ENCODE measurements around the gene TRPM6.
"Not testable (repeated sequence)": the region's sequence is repeated elsewhere in the genome, so short reads cannot be mapped to it uniquely, and the experiment has no call there.

The TRPM6 gene

DNA sequence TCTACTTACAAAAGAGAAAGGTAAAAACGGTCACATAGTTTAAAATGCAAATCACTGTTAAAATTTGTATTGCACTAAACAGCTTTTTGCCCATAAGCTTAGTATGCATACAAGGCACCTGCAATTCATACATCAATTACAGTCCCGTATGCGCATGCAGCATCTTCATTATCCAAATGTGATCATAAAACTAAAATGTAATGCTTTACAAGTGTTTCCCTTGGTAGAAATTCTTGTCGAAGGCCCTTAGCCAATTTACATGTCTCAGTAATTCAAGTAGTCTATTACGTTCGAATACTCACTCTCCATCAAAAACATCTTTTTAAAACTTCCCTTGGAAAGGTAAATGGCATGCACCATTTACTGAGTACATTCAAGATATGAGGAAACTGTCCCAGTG, 32.6 kb downstream of the TRPM6 start:
- DNase-seq, result no peak

DNA sequence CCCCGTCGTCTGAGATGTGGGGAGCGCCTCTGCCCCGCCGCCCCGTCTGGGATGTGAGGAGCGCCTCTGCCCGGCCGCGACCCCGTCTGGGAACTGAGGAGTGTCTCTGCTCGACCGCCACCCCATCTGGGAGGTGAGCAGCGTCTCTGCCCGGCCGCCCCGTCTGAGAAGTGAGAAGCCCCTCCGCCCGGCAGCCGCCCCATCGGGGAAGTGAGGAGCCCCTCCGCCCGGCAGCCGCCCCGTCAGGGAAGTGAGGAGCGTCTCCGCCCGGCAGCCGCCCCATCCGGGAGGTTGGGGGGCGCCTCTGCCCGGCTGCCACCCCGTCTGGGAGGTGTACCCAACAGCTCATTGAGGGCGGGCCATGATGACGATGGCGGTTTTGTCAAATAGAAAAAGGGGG, 34.7 kb downstream of the TRPM6 start:
- not testable (repeated sequence) for DNase-seq

DNA sequence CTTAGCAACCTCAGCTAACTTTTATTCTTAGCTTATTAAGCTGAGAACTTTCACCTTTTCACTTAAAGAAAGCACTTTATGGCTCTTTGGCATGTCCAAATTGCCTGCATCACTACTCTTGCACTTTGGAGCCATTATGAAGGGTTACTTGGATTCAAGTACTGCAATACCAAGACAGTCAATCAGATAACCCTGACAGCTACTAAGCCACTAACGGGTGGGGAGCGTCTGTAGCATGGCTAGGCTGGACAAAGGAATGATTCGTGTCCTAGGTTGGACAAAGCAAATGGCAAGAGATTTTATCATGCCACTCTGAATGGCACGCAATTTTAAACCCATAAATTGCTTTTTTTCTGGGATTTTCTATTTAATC, 39.6 kb downstream of the TRPM6 start:
- DNase-seq, result no peak

DNA sequence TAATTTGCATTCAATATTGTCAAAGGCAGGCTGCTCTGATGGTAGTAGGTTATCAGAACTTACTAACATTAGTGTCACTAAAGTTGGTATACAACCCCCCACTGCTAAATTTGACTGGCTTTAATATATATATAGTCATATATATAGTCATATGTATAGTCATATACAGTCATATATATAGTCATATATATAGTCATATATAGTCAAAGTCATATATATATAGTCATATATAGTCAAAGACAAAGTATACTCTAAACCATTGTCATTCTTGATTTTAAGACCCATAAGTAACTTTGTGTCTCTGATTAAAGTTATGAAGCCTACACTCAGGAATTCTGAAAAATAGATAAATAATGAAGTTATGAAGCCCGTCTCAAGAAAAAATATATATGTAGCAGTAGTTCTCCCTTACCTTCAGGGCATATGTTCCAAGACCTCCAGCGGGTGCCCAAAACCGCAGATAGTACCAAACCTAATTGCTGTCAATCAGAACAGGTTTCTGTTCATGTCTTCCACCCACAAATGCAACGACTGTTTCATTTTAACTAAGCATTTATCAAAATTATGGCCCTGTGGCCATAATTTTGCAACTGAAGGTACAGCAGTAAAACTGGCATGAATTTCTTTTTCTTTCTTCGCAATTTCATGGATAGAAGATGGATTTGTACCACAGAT, 40.1 kb downstream of the TRPM6 start:
- DNase-seq, result no peak

DNA sequence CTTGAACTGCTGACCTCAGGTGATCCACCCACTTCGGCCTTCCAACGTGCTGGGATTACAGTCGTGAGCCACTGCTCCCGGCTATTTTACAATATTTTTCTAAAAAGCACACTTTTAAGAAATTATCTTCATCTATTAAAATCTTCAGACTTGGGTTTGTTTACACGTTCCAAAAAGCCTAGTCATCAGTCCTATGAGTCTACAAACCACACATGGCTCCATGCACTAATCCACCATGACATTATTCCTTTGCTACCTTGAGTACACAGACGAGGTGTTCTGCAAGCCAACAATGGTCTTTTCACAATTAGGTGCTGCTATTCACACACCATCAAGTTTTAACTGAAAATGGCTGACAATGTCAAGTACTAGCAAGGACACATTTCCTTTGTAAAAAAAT, 41.0 kb downstream of the TRPM6 start:
- no peak for DNase-seq

DNA sequence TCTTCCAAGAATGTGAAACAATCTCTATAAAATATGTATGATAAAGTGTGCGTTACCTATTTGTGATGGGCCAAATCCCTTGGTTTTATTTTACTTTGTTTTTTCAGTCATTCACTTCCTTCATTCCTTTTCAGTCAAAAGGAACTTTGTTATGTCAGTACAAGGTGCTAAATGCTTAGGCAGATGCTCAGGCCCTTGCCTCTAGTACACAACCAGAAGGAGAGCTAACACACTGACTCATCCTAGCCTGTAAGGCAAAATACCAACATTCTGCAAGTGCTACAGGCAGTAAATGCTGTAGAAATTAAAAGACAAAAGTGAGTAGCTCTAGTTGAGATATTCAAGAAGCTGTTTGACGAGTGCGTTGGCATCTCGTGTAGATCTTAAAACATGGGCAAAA, 49.4 kb downstream of the TRPM6 start:
- DNase-seq, result no peak

DNA sequence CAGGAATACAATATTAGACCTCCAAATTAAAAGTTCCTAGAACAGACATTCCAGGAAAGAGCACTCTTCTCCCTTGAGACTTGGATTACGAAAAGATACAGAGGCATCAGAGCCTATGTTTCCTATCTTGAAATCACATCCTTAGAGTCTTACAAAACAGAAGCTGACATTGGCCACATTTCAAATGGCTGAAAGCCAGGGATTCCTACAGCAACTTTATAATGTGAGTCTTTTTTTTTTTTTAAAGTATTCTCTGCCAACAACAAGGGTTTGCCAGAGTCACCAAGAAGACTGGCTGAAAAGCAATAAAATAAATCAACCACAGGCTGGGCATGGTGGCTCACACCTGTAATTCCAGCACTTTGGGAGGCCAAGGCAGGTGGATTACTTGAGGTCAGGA, 63.1 kb downstream of the TRPM6 start:
- DNase-seq, result no peak

DNA sequence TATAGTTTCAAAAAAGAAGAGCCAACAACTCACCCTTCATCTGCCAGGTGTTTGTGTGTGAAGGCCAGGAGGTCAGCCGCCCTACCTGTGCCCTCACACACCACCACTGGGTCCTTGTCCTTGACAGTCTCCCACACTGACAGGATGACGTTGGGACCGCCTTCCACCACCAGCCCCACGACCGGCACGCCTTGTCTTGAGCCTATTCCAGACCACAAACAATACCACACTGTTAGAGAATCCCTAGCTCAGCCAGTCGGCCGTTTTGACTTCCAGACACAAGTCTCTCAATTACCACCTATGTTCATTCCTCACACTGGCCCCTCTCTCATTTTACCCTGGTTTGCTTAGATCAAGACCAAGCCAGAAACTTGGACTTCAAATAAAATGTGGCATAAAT, 66.1 kb downstream of the TRPM6 start:
- DNase-seq, result no peak

DNA sequence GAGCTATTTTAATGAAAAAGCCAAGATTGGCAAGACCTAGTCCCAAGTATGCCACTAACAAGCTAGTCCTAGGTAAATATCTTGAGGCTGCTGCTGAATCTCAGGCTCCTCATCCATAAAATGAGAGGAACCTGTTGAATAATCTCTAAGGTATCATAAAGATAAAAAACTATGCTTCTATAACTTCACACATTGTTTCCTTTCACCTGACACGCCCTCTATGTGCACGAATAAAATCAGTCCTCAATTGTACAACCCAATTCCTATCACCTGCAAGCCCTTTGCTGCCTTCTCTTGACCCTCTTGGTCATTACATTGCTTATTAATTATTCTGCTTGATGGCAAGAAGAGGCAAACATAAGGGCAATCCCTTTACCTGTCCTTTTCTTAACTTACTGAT, 69.9 kb downstream of the TRPM6 start:
- DNase-seq, result no peak

DNA sequence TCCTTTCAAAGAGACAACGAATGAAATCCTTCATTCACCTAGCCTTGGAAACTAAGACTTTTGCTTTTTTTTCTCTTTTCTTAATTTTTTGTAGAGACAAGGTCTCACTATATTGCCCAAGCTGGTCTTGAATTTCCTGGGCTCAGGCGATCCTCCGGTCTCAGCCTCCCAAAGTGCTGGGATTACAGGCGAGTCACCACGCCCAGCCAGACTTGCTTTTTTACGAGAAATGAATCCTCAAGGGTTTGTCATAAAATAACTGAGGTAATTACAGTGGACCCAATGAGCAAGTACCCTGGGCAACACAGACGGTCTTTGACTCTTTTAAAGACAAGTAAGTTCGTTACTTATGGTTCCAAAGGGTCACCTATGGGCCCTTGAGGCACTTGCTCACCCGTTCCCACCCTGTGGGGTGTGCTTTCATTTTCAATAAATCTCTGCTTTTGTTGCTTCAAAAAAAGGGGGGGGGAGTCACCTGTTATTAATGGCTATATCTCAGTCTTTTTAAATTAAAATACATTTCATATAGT, 70.4 kb downstream of the TRPM6 start:
- no peak for DNase-seq

DNA sequence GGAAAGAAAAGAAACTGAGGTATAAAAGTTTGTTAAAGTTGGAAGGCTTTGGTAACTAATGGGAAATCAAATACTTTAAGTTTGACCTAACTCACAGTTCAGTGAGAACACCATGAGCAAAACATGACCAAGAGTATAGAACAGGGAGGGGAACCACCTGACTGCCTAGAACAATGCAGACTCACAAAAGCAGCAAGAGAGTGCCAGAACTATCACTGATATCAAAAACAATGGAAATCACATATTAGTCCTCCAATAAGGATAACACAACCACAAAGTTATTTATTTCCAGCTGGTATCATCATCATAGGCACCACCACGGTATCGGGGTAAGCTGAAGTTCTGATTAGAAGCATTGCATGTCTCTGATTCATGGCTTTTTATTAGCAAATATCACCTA, 77.5 kb downstream of the TRPM6 start:
- DNase-seq, result no peak

DNA sequence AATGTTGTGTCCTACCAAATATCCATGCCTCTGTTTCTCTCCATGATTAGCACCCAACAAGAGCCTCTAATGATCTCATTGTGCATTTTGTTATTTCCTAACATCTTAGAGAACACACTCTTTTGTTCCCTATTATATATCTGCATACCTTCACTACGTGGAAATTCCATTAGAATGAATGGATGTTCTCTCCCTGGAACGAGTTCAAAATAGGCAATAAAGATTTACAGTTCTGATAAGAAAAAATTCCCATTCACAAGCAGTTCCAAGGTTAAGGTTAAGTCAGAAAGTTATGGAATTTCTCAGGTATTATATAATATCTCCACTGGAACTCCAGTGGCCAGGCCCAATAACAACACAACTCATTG, 83.7 kb downstream of the TRPM6 start:
- no peak for DNase-seq

DNA sequence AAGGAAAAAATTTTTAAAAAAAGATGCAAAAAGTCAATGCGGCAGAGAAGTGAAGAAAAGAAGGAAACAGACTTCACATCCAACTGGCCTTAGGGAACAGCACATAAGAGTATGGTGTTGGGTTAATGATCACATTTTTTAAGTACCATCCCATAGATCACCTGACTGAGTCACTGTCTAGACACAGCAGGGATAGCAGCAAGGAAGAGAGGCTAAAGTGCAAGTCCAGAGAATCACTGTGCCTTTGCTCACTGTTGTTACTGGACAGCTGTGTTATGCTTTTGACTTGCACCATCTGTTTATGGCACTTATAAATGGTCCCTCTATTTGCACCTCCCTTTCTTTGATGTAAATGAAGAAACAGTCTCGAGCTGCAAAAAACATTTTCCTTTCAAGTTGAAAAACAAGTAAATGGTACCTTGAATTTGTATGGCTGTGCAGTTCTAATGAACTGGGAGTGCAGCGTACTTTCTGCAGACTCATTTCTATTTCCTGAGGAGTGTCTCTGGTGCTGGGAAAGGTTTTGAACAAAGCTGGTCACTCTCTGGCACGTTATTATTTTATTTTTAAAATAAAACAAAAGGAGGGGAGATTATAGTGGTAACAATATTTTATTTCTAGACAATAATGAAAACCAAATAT, 84.2 kb downstream of the TRPM6 start:
- DNase-seq, result no peak

DNA sequence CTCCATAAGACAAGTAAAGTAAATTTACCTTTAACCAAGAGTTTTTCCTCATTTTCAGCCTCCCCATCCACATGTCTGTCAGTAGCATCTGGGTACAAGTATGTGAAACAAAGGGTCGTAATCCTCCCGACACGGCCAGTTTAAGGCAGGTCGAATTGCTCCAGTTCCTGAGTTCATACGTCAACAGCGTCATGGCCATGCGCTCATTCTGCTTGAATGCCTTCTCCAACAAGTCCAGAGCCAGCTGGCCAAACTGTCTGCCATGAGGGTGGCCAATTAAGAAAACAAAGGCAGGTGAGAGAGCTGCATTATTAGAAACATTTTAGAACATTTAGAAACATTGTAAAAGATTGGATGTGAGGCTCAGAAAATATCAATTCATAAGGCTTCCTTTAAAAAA, 87.5 kb downstream of the TRPM6 start:
- no peak for DNase-seq

DNA sequence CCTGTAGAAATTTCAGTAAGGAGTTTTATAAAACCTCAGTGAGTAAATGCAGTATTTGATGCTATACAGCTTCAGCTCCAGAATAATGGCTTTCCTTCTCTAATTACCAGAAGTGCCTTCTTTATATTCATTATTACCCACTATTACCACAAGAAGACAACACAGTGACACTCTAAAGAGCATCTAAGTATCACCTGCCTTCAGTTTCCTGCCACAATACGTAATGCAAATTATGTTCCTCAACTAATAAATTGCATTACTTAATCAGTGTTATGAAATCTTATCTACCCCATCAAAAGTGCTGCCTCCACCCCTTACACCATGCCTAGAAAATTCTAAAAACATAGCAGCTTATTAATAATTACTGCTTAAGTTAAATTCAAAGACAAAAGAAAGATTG, 91.9 kb downstream of the TRPM6 start:
- DNase-seq, result no peak

DNA sequence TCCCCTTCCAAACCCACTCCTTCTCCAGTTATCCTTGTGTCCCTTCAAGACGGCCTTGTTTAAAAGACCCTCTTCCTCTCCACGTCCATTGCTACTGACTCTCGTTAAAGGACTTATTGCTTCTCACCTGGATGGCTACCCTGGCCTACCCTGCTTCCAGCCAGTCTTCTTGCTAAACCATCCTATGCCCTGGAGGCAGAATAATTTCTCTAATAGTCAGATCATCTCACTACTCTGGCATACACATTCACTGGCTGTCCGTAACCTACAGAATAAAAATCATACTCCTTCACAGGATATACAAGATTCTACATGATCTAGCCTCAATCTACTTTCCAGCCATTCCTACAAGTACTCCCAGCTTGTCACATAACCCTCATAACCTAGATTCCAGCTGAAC, 92.6 kb downstream of the TRPM6 start:
- no peak for DNase-seq

DNA sequence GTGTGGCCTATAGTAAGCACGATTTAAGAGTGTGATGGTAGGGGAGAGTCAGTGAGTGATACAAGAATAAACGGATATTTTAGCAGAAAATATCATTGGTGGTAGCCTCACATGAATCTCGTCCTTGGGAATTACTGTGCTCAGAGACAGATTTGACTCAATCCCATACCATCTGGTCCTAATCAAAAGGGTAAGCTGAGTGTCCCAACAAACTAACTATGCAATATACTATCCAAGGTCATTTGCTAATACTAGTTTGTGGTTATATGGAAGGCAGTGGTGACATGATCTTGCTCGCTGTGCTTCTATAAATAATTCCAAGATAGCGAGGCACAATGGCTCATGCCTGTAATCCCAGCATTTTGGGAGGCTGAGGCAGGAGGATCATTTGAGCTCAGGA, 103.2 kb downstream of the TRPM6 start:
- DNase-seq, result no peak

DNA sequence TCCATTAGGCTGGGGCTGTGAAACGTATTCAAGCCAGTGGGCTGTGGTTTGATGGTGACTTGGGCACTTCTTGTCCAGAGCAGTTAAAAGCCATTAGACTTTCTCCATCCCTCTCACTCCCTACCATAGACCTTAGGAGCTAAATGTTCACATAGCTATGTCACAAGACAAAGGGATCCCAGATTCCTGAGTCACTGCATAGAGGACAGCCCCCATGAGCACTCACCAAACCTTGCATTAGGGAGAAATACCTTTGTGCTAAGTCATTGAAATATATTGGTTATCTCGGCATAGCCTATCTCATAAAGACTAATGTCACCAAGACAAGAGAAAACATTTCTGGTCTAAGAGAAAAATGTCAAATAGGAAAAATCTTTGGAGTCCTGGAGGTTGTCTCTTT, 104.3 kb downstream of the TRPM6 start:
- no peak for DNase-seq

DNA sequence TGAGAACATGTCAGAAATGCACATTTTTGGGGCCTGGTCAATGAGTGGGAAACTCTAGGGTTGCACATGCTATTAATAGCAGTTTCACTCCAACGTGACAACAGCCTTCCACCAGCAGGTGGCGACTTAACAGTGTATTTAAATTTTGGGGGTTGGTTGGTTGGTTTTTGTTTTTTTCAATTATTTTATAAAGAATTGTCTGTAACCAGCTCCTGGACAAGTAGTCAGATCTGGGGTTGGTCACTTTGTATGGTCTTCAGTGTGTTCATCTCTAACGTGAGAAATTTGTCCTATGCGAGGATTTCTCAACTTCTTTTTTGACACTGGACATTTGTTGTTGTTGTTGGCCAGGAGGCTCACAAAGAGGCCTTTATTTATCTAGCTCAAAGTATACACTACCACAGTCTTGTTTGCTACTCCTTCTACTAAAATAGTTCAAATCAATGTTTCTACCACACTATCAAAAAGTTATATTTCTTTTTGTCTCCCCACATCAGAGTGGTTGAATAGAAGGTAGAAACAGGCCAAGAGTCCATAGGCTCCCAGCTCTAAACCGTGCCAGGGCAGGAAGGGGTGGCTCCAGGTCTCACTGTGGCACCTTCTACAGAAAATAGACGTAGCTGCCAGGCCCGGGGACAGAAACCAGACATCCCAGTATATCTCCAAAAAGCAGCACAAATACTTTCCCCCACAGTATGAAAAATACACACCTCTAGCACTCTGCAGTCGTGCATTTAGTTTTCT, 110.4 kb downstream of the TRPM6 start:
- peak; percentile 21 for DNase-seq

DNA sequence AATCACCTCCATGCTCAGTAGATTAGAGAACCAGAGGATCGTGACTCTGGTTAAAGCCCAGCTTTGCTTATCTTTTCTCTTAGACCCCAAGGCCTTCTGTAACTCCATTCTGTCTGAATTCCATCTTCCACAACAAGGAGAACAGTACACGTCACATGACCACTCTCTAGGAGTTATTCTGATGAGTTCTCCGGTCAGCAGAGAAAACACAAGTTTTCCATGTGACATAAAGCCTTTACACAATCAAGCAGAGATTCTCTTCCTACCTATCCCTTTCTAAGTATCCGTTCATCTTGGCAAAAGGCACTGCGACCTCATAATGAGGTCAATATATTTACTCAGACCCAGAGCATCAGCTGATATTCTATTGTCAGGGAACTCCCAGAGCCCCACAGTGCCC, 112.3 kb downstream of the TRPM6 start:
- DNase-seq, result no peak

DNA sequence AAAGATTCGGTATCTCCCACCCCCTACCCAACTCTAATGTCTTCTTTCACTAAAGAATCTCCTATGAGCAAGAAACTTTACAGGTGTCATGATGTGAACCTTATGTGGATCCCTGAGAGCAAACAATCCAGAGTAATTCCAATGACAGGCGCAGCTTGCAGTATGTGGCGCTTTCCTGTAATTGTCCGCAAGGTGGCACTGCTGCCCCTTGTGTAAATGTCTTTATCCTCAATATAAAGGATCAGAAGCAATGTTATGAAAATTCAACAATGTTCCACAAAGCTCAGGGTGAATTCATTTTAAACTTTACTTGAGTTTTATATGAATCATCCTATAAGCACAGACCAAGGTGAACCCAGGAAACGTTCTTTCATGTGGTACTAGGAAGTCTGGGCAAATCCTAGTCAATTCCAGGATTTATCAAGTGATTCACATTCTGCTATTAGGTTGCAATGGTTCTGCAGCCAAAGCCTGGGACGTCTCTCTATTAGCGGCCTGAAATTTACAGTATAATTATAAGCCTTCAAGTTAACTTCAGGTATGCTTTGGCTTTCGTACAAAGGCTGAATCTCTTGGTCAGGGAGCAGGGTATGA, 113.7 kb downstream of the TRPM6 start:
- DNase-seq, result peak; percentile 69

DNA sequence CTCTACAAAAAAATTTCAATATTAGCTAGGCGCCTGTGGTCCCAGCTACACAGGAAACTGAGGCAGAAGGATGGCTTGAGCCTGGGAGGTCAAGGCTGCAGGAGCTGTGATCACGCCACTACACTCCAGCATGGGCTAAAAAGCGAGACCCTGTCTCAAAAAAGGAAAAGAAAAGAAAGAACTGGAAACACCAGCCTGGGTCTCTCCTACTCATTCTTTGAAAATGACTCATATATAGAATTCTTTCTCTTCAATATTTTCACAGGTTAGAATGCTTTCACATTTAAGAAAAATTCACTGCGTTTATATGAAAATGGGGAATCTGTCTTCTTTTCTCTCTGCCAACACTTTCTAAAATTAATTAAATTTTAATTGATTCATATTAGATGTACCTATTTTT, 115.6 kb downstream of the TRPM6 start:
- DNase-seq, result no peak

DNA sequence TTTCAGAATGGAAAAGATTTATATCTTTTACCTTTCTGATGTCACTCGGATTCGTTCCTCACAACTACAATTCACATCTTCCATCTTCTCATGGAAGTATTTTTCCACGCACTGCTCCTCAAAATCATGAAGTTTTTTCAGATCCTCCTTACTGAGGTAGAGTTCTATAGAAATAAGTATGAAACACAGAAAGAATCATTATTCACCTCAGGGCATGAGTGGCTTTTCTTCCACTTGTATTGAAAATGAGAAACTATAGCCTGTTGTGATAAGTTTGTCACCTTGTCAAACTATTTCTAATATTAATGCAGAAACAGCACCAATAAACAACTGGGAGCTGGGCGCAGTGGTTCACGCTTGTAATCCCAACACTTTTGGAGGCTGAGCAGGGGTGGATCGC, 116.0 kb downstream of the TRPM6 start:
- no peak for DNase-seq

DNA sequence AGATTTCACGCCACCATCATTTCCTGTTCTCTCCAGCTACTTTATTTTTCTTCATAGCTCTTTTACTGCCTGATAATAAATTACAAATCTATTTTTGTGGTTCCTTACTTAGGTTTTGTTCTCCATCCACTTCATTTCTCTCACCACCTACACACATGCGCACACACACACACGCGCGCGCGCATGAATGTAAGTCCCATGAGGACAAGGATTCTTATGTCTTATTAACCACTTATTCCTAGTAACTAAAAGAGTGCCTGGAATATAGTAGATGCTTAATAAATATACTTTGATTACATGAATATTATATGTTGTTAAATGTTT, 116.5 kb downstream of the TRPM6 start:
- DNase-seq, result no peak

Data from NCI-H1048 (cell line).